Left cardiac atrium (tissue), 4 donors: Measurements from ENCODE around the gene SLC44A1. TPM values are rescaled to one million over a fixed set of nuclear protein-coding genes. Genes with fewer than 3 reads are reported as not detected.
A peak's percentile ranks its signal among the peaks of the same experiment; 100 is the strongest.
"Not testable (repeated sequence)": the region's sequence is repeated elsewhere in the genome, so short reads cannot be mapped to it uniquely, and the experiment has no call there.

Source experiments
- ATAC-seq, 2 donors: fragments of 200-7000 bp; cut with Tn5 transposase; one replicate each; pipeline ENCODE4 v1.9.1; 2020; ENCODE audit warnings: mild to moderate bottlenecking in 2 of 2, moderate library complexity in 2 of 2
- DNase-seq: peaks from one replicate; pipeline ENCODE4 v3.0.0-alpha.2; 2020
- intact Hi-C, 2 donors: fragments of 100-400 bp; cut with DNase I; formaldehyde crosslinking; loops; one replicate each; pipeline versions ENCODE4 v1.14.1 to v1.15.1; 2022 to 2023
- total RNA-seq, 2 donors: library from RNA; stranded (reverse); fragmentation: NEBNext Ultra II Directional; extraction: Animal tissue kit (Norgen Biotek cat#: 25700); gene quantifications; one replicate each; pipeline ENCODE4 v1.2.1, GENCODE V29; 2021
- donor health status: DM: no; HTN: yes; CAD: no.
- donor health status: DM: no; HTN: yes; CAD: no; lungs with severe emphysema.
- donor health status: DM: yes; HTN: yes; CAD: no.
- donor health status: Dilated cardiomyopathy.

Gene SLC44A1
- total RNA-seq, 2 donors from 2014 or later: 16.9 to 17.3 TPM

DNA sequence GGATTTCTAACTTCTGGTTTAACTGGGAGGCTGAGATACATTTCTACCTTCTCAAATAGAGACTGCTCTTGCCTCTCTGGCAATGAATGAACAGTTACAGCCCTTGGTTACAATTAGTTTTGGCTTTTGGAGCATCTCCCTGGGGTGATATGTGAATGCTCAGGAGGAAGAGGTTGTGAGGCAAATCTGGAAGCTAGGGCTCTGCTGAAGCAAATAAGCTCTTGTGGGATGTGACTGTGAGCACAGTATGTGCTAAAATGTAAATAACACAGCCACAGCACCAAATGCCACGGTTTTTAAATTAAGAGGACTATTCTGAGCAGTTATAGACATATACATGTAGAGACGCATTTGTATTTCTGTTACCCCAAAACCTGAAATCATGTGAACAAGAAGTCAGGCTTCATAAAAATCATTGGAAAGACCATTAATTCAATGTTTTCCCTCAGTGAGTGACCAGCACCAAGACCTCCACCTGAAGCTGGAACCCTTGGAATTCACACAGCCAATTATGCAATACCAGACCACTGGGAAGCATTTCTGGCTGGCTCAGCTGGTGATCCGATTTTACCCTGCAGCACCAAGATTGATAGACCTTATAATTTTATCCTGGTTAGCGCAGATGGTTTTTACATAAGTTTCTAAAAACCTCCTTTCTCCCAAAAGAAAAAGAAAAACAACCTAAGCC, 3.0 kb upstream of the SLC44A1 start:
- intact Hi-C loops: no loop called here
- ATAC-seq: no peak
- DNase-seq: no peak

DNA sequence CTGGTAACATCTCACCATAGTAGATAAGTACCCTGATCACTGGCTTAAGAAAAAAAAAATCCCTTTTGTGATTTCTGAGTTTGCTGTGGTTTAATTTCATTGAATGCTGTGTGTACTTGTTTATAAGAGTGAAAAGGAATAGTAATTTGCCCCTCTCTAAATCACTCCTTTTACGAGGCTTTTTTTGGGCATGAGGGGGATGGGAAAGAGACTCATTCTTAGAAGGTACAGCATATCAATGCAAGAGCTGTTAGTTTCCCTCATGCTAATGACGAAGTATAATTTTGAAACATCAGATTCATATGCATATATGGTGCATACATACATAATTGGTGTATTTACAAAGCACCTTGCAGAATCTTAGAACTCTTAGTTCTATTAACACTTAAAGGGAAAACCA, 2.4 kb upstream of the SLC44A1 start:
- ATAC-seq (no peak), DNase-seq (no peak)
- intact Hi-C loops: no loop called here

DNA sequence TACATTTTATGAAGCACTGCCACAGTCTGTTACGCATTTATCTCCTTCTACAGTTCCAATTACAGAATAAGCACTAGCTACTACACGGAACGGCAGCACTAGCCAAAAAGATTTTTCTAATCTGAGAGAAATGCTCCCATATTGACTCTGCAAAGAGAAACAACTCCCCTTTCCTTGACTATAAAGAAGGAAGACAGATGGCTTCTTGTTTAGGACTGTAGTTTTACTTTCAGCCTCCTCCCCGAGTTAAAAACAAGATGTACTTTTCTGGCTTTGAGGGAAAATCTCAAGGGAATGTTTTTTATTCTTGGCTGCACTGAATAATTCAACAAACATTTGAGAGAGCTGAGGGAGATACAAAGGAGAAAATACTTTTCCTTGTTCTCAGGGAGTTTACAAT, 1.9 kb upstream of the SLC44A1 start:
- ATAC-seq: no peak
- no peak for DNase-seq
- intact Hi-C loops: no loop called here

DNA sequence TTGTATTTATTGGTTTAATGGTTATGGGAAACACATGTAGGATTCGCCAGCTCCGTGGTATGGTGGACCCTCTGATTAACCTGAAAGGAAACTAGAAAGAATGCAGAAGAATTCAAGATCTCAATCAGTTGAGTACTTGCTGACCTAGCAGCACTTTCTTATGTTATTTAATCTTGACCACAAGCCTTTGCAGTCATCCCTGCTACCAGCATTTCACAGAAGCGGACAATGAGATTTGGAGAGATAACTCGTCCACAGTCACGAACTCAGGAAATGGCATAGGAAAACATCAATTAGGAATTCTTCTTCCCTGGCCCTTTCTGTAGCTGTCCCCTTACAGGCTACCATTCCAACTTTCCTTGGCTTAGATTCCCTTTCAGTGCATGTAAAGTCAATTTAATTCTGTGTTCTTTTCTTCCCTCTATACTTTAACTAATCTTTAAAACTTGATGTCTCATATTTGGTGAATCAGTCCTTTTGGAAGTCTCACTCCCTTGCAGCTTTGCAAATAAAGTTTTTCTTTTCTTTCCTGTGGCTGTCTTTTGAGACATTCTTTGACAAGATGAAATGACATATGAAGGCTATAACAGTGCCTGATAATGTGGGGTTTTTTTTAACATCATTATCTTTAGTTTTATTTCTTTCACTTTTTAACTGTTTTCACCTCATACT, 1.3 kb upstream of the SLC44A1 start:
- ATAC-seq (no peak), DNase-seq (no peak)
- intact Hi-C loops: no loop called here

DNA sequence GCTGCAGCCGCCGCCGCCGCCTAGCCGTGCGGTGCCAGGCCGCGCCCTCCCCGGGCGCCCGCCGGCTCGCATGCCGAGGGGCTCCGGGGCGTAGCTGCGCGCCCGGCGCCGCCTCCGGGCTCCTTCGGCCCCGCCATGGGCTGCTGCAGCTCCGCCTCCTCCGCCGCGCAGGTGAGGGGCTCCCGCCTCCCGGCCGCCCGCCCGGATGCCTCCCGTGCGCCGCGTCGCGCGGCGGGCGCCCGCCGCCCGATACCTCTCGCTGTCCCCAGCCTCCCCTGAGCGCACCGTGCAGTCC, 230 bp downstream of the SLC44A1 start:
- ATAC-seq: no peak
- no peak for DNase-seq

DNA sequence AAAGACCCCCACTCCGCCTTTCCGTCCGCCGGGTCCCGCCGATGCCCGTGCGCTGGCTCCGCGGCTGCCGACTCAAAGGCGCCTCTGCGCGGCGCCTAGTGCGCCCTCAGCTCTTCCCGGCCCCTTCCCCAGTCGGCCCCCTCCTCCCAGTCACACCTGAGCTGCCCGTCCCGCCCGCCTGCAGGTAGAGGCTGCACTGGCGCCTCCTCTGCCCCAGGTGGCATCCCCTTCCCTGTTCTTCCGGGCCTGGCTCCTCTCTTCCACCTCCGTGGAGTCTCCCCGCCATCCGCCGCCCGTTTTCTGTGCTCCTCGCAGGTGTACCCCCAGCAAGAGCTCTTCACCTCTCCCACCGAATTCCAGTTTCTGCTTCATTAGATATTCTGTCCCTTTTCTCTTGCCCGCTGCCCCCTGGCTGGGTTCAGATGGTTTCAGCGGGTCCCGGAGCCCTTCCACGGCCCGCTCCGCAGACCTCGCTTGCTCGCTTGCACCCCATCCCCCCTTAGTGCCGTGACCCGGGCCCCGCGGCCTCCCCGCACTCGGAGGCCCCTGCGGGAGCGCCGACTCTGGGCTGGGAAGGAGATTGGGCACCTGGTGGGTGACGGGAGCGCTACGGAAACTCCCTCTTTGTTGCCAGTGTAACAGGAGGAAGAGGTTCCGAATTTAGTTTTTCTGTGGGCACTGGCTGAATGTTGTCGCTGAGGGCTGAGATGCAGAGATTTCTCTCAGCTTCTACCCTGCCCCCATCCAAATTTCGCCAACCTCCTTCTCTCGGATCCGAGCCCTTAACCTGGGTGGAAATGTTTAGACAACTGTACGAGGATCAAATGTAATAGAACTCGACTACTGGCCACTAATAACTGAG, 809 bp downstream of the SLC44A1 start:
- ATAC-seq (peak; percentile 5 to 6), DNase-seq (peak; percentile 35)
- intact Hi-C loops: no loop called here

More for the DNA sequence above, 230 bp downstream of the SLC44A1 start:
- intact Hi-C loops: no loop called here

DNA sequence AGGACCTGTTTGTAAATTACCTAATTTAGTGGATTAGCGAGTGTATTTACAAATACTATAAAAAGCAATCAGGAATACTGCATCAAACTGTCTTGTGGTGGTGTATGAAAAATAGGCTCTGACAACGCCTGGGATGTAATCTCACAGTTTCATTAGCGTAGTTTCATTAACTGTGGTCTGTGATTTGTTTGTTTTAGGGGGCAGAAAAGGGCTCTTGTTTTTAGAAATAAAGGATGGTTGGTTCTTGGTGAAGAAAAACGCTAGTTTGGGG, 1.4 kb downstream of the SLC44A1 start:
- intact Hi-C loops: no loop called here
- DNase-seq (no peak), ATAC-seq (no peak)

DNA sequence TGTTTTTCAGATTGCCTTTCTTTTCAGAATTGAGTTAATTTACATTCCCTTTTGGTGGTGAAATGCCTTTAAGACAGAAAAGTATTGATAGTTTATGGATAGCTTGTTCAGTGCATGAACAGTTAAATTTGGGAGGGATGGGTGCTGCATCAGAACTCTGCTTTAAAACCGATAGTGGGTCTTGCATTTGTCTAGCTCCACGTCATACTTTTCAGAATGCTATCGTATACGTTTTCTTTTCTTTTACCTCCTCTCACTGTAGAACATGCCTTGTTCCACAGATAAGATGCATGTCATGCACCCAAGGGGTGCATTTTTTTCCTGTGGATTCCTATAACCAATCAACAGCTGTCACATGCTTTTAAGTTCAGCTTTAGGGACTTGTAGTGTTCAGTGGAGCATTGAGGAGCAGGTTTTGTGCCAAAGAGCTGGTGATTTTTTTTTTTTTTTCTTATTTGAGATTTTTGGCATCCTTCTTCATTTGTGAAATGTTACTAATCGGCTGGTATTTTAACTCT, 2.3 kb downstream of the SLC44A1 start:
- ATAC-seq (no peak), DNase-seq (no peak)
- intact Hi-C loops: no loop called here

DNA sequence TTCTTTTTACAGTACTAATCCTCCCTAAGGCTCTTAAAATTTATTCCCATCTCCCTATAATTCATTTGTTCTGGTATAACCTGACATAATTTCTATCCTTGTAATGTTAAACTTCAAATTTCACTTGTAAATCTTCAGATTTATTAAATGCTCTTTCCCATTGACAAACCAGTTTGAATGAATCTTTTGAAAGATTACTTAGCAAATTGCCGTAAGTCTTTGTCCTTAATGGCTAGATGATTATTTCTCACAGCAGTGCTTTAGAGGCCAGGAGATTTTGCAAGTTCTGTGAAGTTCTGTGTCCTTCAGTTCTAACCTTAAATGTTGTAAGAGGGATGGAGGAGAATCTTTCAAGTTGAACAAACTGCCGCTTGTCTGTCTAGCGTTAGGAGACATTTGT, 4.2 kb downstream of the SLC44A1 start:
- ATAC-seq: no peak
- intact Hi-C loops: no loop called here

DNA sequence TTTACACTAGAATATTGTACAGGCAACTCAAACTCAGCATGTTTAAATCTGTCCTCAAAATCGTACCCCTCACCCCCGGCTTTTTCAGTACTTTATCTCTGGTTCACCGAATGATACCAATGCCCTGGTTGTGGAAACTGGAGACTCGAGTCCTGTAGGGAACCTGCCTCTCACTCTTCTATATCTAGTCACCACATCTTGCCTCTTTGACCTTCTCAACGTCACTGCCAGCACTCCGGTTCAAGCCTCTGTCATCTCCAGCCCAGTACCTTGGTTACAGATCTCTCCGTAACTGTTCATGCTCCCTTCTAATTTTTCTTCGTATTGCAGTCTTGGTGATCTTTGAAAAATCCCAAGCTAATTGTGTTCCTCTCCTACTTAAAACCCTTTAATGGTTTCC, 6.7 kb downstream of the SLC44A1 start:
- ATAC-seq: no peak
- DNase-seq: no peak
- intact Hi-C loops: no loop called here

More for the DNA sequence above, 4.2 kb downstream of the SLC44A1 start:
- no peak for DNase-seq

DNA sequence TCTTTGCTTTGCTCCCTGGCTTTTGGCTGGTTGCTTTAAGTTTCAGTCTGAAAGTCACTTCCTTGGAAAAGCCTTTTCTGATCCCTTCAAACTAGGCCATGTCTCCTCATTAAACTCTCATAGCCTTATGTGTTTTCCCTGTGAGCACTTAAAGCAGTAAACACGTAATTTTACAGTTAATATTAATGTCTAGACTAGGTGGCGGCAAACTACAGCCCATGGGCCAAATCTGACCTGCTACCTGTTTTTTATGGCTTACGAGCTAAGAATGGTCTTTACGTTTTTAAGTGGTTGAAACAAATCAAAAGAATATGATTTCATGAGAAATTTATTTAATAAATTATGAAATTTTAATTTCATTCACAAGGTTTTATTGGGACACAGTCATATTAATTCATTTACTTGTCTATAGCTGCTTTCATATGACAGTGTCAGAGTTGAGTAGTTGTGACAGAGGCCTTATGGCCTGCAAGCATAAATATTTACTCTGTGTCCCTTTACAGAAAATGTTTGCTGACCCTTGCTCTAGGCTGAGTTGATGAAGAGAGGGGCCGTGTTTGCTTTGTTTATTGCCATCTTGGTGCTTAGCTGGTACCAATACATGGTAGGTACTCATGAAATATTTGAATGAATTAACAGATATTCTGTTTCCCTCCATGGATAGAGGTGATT, 7.4 kb downstream of the SLC44A1 start:
- intact Hi-C loops: no loop called here
- no peak for ATAC-seq
- no peak for DNase-seq

DNA sequence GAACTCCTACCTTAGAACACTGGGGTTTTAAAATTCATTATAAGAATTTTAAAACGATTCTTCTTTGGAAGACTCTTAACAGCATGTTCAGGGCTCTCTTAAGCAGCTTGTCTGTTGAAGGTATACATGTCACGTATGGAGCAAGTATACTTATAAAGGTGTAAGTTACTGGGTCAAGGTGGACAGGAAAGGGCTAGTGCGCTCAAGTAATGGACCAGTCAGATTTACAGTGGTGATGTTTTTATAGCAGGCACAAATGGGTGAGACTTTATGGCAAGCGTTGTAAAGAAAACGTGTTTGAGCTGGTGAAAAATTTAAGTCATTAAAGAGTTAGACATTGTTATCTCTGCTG, 7.9 kb downstream of the SLC44A1 start:
- intact Hi-C loops: no loop called here
- no peak for DNase-seq
- ATAC-seq: no peak

DNA sequence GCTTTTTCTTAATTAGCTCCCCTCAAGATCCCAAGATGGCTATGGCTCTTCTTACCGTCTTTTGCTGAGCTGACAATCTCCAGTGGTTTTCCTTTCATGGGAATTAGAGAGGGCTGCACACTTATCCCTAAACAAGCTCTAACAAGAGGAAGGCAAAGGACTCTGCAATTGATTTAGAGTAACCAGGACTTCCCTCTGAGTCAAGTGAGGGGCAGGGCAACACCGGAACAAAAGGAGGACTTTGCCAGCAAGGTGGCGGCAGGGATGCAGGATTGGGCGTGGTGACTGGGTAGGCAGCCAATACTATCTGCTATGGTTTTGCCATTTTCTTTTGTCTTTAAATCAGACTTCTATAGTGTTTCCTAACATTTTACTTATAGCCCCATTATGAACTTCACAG, 9.8 kb downstream of the SLC44A1 start:
- DNase-seq (no peak), ATAC-seq (no peak)
- intact Hi-C loops: no loop called here

DNA sequence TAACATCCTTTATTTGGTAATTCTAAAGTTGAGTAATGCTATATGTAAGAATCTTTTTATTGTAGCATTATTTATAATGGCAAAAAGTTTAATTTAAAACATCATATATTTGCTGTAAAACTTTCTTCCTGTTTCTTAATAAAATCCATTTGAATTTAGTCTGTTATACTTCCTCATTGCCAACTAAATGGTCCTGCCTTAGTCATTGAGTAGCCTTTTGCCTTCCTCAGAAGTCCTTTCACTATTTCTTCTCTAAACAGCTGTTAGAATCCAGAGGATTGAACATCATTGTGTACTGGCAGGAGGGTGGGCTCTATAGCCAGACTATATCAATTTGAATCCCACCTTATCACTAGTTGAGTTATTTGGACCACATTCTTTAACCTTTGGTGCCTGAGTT, 11.0 kb downstream of the SLC44A1 start:
- ATAC-seq (no peak), DNase-seq (no peak)
- intact Hi-C loops: no loop called here

DNA sequence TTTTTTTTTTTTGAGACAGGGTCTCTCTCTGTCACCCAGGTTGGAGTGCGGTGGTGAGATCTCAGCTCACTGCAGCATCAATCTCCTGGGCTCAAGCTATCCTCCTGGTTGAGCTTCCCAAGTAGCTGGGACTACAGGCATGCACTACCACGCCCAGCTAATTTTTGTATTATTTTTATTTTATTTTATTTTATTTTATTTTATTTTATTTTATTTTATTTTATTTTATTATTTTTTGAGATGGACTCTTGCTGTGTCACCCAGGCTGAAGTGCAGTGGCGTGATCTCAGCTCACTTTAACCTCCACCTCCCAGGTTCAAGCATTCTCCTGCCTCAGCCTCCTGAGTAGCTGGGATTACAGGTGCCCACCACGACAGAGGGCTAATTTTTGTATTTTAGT, 12.1 kb downstream of the SLC44A1 start:
- intact Hi-C loops, ATAC-seq, DNase-seq: not testable (repeated sequence)

DNA sequence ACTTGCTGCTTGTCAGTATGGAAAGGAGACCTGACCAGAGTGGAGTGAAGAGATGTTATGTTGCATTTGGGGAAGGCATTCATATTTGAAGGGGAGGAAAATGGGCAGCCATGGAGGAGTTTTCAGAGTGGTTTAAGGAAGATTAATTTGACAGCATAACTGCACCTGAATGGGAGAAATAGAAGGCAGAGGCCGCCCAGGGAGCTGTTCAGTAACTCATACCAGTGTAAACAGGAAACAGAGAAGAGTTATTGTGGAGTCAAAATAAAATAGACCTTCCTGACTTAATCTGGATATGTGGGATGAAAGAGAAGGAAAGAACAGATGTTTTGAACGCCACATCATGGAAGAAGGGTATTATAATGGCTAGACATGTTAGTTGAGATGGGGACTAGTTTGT, 13.4 kb downstream of the SLC44A1 start:
- intact Hi-C loops: no loop called here

DNA sequence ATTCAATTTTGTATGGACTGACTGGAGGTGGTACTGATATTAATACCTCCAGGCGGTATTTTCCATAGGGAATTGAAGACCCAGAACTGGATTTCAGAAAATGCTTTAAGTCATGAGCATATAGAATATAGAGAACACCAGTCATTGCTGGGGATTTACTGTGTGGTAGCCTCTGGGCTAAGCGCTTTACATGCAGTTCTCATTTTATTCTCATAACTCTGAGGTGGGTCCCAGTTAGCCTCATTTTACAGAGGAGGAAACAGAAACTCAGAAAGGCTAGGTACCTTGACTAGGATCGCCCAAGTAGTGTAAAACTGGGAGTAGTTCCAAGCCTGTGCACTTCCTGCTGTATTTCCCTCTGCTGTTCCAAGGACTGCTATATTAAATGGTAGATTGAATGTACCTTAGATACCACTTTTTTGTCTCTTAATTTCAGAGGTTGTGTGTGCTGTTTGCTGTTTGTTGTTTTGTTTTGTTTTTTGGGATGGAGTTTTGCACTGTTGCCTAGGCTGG, 13.8 kb downstream of the SLC44A1 start:
- no peak for DNase-seq
- ATAC-seq: no peak
- intact Hi-C loops: no loop called here

More for the DNA sequence above, 13.4 kb downstream of the SLC44A1 start:
- ATAC-seq: no peak
- DNase-seq: no peak

DNA sequence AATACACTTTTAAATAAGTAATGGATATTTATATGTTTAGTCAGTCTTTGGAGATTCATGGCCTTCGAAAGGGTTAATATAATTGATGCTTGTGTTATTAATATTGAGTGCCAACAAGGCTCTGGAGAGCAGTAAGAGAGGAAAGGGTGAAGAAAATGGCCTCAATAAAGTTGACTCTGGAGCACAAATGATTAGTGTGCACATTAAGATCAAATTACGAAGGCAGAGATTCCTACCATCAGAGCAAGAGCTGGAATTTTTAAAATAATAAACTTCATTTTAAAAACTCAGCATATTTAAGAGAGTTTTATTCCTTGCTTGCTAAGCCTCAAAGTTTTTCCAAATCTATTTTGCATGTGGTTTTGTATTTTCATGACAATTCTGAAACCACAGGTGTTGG, 14.8 kb downstream of the SLC44A1 start:
- DNase-seq (no peak), ATAC-seq (no peak)
- intact Hi-C loops: no loop called here

DNA sequence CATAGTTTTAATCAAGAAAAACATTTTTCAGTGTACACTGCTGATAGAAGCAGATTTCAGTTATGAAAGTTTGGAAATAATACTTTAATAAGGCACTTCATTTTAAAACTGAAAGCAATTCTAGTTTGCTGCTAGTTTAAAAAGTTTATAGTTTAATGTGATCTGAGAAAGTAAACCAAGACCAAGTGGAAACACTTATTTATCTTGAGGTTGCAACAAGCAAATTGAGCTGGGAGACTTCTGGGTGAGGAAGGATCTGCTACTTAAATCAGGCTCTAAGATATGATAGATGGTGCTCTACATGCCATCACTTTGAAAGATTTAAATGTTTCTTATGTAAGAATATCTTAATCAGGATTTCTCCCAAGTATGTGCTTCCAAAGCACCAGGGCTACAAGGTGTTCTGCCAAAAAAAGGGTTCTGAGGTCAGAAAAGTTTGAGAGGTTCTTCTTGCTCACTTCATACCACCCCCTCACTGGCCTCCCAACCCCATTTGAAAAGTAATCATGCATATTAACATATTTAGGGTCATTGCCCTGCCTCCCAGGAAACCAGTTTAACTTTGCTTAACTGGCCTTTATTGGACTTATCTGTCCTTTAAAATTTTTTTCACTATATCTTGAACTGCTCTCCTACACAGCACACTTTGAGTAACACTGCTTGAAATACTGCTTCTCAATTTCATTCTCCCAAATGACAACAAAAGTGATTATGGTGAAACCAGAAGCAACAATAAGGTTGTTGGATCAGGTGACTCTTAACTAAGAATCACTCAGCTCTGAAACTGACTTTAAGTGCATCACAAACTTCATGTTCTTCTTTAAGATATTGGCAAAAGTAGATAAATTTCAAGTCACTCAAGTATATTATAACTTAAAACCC, 15.5 kb downstream of the SLC44A1 start:
- DNase-seq: no peak
- ATAC-seq: peak; percentile 23 to 44
- intact Hi-C loops: no loop called here
